Activated naive CD8-positive, alpha-beta T cell treated with anti-CD3 and anti-CD28 coated beads, Interleukin-2, amount 50 U/mL, for 16 hours (primary cell): ENCODE measurements around the gene TMEM101.
"Not testable (repeated sequence)": the region's sequence is repeated elsewhere in the genome, so short reads cannot be mapped to it uniquely, and the experiment has no call there.

Experiments used
- DNase-seq: peaks from one replicate; pipeline ENCODE4 v3.0.0-alpha.2; 2020; ENCODE audit warnings: low read depth, low spot score

Gene TMEM101

DNA sequence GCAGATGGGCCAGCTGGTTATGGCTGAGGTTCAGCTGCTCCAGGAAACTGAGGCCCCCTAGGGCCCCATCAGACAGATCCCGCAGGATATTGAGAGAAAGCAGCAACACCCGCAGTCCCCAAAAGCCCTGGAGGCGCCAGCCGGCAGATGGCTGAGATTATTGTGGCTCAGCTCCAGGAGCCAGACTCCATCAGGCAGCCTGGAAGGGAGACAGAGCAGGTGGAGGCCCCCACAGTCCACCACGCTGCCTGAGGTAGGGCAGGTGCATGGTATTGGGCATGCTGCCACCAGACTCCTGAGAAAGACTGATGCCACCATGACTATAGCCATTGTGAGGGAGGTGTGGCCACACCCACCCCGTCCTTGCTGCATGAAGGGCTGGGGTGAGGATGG is 9.5 kb upstream of the TMEM101 start:
- DNase-seq, result no peak

GRCh38 chr17:44023545-44024270 is 8.9 kb upstream of the TMEM101 start:
- no peak for DNase-seq

DNA sequence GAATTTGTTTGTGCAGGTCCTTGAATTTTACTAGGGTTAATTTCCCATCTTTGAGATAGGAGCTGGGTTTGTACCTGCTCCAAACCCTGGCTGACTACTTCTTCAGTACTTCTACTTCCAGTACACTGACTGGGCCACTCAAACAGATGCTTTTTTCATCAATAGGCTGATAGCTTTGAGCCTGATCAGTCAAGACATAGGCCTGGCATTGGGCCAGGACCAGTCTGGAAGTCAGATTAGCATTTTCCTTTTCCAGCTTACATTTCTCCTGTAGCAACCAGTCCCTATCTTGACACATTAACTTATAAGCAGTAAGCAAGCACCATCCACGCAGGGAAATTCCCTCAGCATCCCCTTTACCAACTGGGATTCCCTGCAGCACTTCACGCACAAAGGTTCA is 7.5 kb upstream of the TMEM101 start:
- no peak for DNase-seq

GRCh38 chr17:44021227-44021626 is 6.5 kb upstream of the TMEM101 start:
- DNase-seq, result not testable (repeated sequence)

- DNase-seq, result no peak
Measured at GRCh38 chr17:44014133-44014436, 678 bp downstream of the TMEM101 start.

- DNase-seq, result no peak
Measured at GRCh38 chr17:44012874-44013273, 1.9 kb downstream of the TMEM101 start.

DNA sequence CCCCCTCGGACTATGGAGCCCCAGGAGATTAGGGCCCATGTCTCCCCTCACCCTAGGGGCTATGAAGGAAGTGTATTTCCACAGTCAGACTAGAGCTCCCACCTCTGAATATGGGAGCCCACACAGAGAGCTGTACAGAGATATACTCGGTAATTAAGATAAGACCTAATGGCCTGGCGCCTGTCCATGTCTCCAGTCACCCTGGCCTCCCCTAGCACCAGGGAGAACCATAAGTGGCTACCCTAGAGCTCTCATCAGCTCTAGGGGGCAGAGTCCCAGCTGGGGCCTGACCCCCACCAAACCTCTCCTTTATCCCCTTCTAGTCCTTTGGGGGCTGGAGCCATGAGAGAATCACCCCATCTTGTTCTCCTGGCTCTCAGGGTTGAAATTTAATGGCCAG is 2.4 kb downstream of the TMEM101 start:
- no peak for DNase-seq

DNA sequence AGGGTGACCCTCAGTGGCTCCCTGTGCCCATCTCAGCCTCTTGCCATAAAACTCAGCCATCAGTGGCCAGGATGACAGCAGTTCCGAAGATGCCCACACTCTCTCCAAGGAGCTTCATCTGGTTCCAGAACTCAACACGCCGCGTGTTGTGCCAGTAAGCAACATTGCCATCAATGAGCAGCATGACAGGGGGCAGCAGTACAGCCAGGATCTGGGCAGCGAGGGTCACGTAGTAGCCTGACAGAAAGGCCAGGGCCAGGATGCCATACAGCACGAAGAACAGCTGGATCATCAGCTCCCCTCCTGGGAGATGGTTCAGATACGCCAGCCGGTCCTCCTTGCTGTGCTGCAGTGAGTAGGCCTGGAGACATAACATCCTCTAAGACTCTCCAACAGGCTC is 2.9 kb downstream of the TMEM101 start:
- DNase-seq, result no peak

DNA sequence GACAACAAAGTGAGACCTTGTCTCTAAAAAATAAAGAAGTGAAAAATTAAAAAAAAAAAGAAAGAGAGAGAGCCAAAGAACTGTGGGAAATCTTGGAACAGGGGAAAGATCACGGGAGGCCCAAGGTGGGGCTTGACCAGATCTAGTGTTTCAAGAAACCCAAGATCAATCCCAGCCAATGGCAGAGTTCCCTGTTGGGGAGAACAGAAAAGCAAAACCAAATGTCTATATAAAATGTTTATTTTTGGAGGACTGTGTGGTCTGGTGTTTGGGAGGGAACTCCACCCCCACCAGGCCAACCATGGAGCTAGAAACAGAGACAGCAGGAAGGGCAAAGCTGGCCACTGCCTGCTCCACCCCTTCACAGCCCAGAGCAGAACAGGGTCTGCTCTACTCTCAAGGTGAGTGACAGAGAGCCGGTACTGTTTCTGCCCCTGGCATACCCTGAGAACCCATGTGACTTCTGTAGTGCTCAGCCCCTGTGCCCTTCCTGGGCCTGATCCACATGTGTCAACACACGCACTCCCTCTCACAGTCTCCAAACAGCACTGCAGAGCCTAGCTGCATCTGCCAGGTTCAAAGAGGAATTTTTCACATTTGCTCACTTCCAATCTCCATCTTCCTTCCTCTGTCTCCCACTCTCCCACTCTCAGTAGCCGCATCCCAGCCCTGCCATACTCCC is 3.7 kb downstream of the TMEM101 start:
- DNase-seq, result no peak

DNA sequence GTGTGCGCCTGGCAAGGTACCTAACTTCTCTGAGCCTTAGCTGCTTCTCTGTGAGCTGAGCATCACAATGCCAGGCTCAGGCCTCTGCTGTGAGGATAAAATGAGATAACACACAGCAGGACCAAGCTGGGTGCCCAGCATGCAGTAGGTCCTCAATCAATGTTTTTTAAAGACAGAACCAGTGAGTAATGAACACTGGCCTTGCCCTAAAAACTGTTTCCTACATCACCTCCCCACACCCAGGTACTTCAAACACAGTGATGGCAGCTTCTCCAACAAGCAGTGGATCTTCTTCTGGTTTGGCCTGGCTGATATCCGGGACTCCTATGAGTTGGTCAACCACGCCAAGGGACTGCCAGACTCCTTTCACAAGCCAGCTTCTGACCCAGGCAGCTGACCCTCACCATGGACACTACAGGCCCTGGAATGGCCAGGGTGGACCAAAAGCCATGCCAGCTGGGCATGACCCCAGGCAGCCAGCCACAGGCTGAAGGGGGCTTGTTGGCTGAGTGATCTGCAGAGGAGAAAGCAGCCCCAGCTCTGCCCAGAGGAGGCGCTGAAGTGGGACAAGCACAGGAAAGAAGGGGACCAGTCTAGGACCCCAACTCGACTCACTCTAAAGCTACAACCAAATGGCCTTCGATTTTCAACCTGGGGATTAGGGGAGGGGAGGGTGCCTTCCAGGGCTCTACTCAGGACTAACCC is 6.4 kb downstream of the TMEM101 start:
- DNase-seq, result no peak

- no peak for DNase-seq
Measured at GRCh38 chr17:44007346-44008204, 7.2 kb downstream of the TMEM101 start.

- peak; percentile 93 for DNase-seq
Measured at GRCh38 chr17:44006598-44007345, 8.0 kb downstream of the TMEM101 start.

GRCh38 chr17:44006272-44006597 is 8.5 kb downstream of the TMEM101 start:
- DNase-seq, result no peak

- no peak for DNase-seq
Measured at GRCh38 chr17:44005527-44006271, 9.1 kb downstream of the TMEM101 start.

- DNase-seq, result no peak
Measured at GRCh38 chr17:44004761-44005526, 9.8 kb downstream of the TMEM101 start.

DNA sequence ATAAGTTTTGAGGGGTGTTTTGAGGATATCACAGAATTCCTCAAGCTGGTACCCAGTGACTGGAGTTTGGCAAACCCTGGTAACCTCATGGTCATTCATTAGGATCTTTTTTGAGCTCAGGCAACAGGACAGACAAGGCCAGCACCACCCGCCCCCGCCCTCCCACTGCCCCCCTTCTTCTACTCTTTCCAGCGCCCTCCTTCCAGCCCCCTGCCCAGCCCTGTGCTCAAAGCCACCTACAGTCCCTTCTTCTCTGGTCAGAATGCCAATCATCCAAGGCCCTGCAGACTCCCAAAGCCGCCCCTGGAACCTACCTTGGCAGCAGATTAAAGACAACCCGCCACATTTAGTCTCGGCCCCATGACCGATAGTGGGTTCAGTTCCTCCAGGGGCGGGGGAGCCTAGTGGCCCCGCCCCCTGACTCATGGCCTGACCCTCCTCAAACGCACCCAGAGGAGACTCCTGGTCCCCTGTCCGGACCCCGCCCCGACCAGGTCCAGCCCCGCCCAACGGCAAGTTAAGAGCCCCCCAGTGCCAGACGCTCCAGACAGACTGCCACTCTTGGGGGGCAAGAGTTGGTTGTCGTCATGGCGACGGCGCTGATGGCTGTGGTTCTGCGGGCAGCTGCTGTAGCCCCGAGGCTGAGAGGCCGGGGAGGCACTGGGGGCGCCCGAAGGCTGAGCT is 10.5 kb downstream of the TMEM101 start, which contains the start of gene NAGS:
NAGS (plus strand) TSS at position 546 of the 684 bp plus-strand sequence; CDS start at position 588, 42 bp downstream.
- DNase-seq, result no peak

GRCh38 chr17:44002141-44002848 is 12.5 kb downstream of the TMEM101 start:
- no peak for DNase-seq

GRCh38 chr17:44001461-44001920 is 13.3 kb downstream of the TMEM101 start:
- no peak for DNase-seq
